ENCODE results near the gene PDE6H. TPM values are rescaled to one million over a fixed set of nuclear protein-coding genes. Genes with fewer than 3 reads are reported as not detected.

Gene PDE6H
- not detected in 2 replicates for polyA plus RNA-seq

DNA sequence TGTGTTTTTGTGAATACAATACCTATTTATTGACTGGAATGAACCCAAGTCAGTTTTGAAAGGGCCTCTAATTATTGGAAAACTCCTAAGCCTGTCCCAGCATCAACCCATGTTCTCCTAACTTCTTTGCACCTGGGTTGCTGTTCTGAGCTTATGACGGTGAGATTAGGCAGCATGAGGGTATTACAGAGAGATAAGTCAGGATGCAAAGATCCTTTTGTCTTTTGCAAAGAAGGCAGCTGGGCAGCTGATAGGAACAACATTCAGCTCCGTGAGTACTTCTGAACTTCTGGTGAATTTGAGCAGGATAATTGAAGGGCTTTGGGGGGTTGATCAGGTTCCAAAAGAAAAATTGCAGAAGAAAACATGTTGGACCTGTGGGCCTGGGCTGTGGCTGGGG, at the start of gene PDE6H:
Gene PDE6H, plus strand, starts transcription at position 227 of the 400 bp plus-strand sequence. CDS start 4,971 bp downstream, outside the sequence.

DNA sequence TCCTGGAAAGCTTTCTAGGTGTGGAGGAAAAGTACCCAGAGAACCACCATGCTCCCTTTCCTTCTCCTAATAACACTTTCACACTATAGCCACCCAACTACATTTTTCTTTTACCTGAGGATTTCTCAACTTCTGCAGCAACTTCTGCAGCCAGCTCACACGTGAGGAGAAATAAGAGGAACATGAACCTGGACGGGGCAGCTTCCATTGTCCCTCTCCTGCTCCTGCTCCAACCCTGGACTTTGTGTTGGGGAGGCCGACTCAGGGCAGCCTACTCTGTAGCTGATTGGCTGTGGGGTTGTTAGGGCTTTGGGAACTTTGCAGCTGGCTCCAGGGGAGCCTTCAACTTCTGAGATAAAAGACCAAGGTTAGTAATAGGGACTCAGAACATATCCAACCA, 34.5 kb upstream of the PDE6H start, which contains the start of gene ERP27:
Gene ERP27, minus strand, starts transcription at position 237 of the 400 bp plus-strand sequence. Its CDS starts 29 bp downstream, at position 208.

DNA sequence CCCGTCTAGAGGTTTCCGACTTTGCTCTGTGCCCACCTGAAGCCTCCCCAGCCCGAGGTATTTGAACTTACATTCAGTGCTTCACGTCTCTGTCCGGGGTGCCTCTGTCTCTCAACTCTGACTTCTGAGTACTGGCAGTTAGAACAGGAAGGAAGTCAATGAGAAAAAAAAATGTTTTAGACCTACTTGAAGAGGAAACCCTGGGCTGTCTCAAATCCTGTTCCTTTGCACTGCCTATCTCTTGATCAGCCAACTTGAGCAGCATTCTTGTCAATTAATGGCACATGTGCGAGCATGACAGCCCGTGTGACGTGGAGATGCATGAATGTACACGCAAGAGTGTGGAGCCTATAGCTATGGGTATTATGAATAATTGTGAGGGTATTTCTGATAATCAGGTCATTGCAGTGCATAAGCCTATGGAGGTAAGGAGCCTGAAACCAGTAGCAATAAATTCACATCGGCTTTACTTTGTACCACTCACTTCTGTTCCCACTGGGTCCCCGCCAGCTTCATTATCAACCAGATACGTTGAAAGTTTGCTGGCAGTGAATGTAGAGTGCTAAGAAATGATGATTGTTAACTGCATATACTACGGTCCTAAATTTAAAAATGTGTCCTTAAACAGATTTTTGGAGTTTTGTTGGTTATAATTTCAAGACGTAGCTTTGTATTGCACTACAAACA, 11.2 kb upstream of the PDE6H start, which contains the start of gene ARHGDIB:
Gene ARHGDIB, minus strand, starts transcription at position 136 of the 687 bp plus-strand sequence. CDS start 10,889 bp downstream, outside the sequence.

Other genes starting within 250 kb of the PDE6H start
- gene WBP11, start 169.6 kb upstream of the PDE6H start, polyA plus RNA-seq: 45.0 and 84.9 TPM in 2 replicates
- gene C12orf60, start 169.4 kb upstream of the PDE6H start, polyA plus RNA-seq: 2.0 and 9.4 TPM in 2 replicates
- not detected in 2 replicates for gene SMCO3, start 158.9 kb upstream of the PDE6H start, polyA plus RNA-seq
- gene ART4, start 129.5 kb upstream of the PDE6H start, polyA plus RNA-seq: not detected in 2 replicates
- 0.43 and 7.6 TPM in 2 replicates for gene MGP, start 87.2 kb upstream of the PDE6H start, polyA plus RNA-seq
- gene ERP27, start 34.5 kb upstream of the PDE6H start, polyA plus RNA-seq: not detected in 2 replicates
- 8.2 TPM in 1 of 2 replicates, not detected in the other for gene ARHGDIB, start 11.4 kb upstream of the PDE6H start, polyA plus RNA-seq
- 4.2 and 14.3 TPM in 2 replicates for gene RERG, start 248.4 kb downstream of the PDE6H start, polyA plus RNA-seq